H1 (cell line): ENCODE data around the gene HSFX2. TPM values are rescaled to one million over a fixed set of nuclear protein-coding genes. Genes with fewer than 3 reads are reported as not detected.

ENCODE experiments used
- CTCF ChIA-PET: fragments of 300-600 bp; sonication (Branson Sonifier 250); formaldehyde crosslinking; loops from one replicate; lab custom pipeline; 2021; ENCODE audit not compliant: partially characterized antibody; lab: Charles Lee
- POLR2A ChIA-PET: fragments of 300-600 bp; sonication (Branson Sonifier 250); formaldehyde crosslinking; loops from one replicate; lab custom pipeline; 2021; ENCODE audit warnings: inconsistent platforms; ENCODE audit not compliant: partially characterized antibody; lab: Charles Lee
- DNase-seq, 2 experiments: peaks; one replicate each; pipeline versions ENCODE4 v3.0.0 to v3.0.0-alpha.2; 2010 to 2022; ENCODE audit warnings: low spot score in 2 of 2, low read depth in 1 of 2, mixed read lengths in 1 of 2
- FAIRE-seq: peaks from 2 replicates; lab custom pipeline; 2011; peaks lifted over from hg19 to GRCh38; lab: Jason Lieb, UNC
- H2AFZ ChIP-seq: 2 replicates; pipeline ENCODE4 v1.8.1; 2012; ENCODE audit warnings: low read length, inconsistent platforms
- H2AK5ac ChIP-seq: 2 replicates; pipeline ENCODE4 v1.6.1; 2013; ENCODE audit warnings: low read depth, low read length
- H2BK120ac ChIP-seq: replicated peaks from 2 replicates; pipeline ENCODE3; 2013; ENCODE audit warnings: low read depth, low read length, inconsistent platforms
- H2BK12ac ChIP-seq: 2 replicates; pipeline ENCODE4 v1.6.1; 2013; ENCODE audit warnings: low read depth, low read length
- H2BK15ac ChIP-seq: 2 replicates; pipeline ENCODE4 v1.6.1; 2013; ENCODE audit warnings: low read length
- H2BK20ac ChIP-seq: 2 replicates; pipeline ENCODE4 v1.6.1; 2013; ENCODE audit warnings: low read length
- H2BK5ac ChIP-seq: 2 replicates; pipeline ENCODE4 v1.6.1; 2013; ENCODE audit warnings: low read depth, low read length
- H3K14ac ChIP-seq: 2 replicates; pipeline ENCODE4 v1.6.1; 2013; ENCODE audit warnings: inconsistent platforms; ENCODE audit not compliant: insufficient read length
- H3K18ac ChIP-seq: 2 replicates; pipeline ENCODE4 v1.6.1; 2013; ENCODE audit warnings: low read length; ENCODE audit errors: extremely low read depth
- H3K23ac ChIP-seq: 2 replicates; pipeline ENCODE4 v1.6.1; 2013; ENCODE audit warnings: inconsistent platforms; ENCODE audit not compliant: insufficient read length
- H3K23me2 ChIP-seq: 2 replicates; pipeline ENCODE4 v1.6.1; 2013; ENCODE audit warnings: low read depth, low read length
- H3K27ac ChIP-seq: 2 replicates; pipeline ENCODE4 v1.6.1; 2011; ENCODE audit warnings: low read depth, low read length, inconsistent platforms
- H3K27me3 ChIP-seq, 4 experiments: replicated peaks in 1 of 4; 1 replicate in 1 of 4; 2 replicates in 3 of 4; pipeline versions ENCODE4 v1.6.1 to v1.8.1; 2011 to 2013; ENCODE audit warnings: low read length in 3 of 4, mild to moderate bottlenecking in 3 of 4, inconsistent platforms in 2 of 4, mixed read lengths in 2 of 4, moderate library complexity in 1 of 4; ENCODE audit not compliant: control insufficient read depth in 3 of 4, insufficient read depth in 3 of 4; ENCODE audit errors: extremely low read depth in 1 of 4
- H3K36me3 ChIP-seq, 4 experiments: 2 replicates each; pipeline versions ENCODE4 v1.6.1 to v1.8.1; 2011 to 2013; ENCODE audit warnings: mild to moderate bottlenecking in 4 of 4, low read length in 3 of 4, moderate library complexity in 2 of 4, control low read depth in 1 of 4, inconsistent platforms in 1 of 4; ENCODE audit not compliant: insufficient read depth in 4 of 4, control insufficient read depth in 2 of 4
- H3K4ac ChIP-seq: replicated peaks from 2 replicates; pipeline ENCODE3; 2013; ENCODE audit warnings: low read length, low read depth, mixed read lengths, inconsistent platforms; ENCODE audit not compliant: insufficient read length
- H3K4me1 ChIP-seq, 4 experiments: replicated peaks in 1 of 4; 1 replicate in 1 of 4; 2 replicates in 3 of 4; pipeline versions ENCODE4 v1.6.1 to v1.8.1; 2011 to 2013; ENCODE audit warnings: low read length in 3 of 4, inconsistent platforms in 2 of 4, mixed read lengths in 1 of 4; ENCODE audit not compliant: insufficient read depth in 4 of 4, control insufficient read depth in 3 of 4
- H3K4me2 ChIP-seq, 2 experiments: 2 replicates each; pipeline versions ENCODE4 v1.6.1 to v1.8.1; 2011 to 2013; ENCODE audit warnings: low read depth in 2 of 2, low read length in 2 of 2, control low read depth in 1 of 2, inconsistent platforms in 1 of 2, mild to moderate bottlenecking in 1 of 2; ENCODE audit not compliant: insufficient read depth in 1 of 2
- H3K4me3 ChIP-seq, 4 experiments: fragments of 200-600, 300-600 bp in 1 of 4; sonication (generic), shearing (Covaris generic), sonication (Bioruptor Twin) in 1 of 4; 2 replicates each; pipeline versions ENCODE4 v1.5.1 to v1.8.1; 2011 to 2016; ENCODE audit warnings: low read length in 4 of 4, low read depth in 3 of 4, control low read depth in 2 of 4, inconsistent platforms in 2 of 4, mild to moderate bottlenecking in 2 of 4, mixed read lengths in 1 of 4, moderate library complexity in 1 of 4; ENCODE audit not compliant: insufficient read depth in 2 of 4; ENCODE audit errors: extremely low read depth in 1 of 4
- H3K56ac ChIP-seq: replicated peaks from 2 replicates; pipeline ENCODE3; 2013; ENCODE audit warnings: low read depth, mild to moderate bottlenecking, mixed read lengths, low read length, inconsistent platforms; ENCODE audit not compliant: insufficient read length
- H3K79me1 ChIP-seq: 2 replicates; pipeline ENCODE4 v1.6.1; 2013; ENCODE audit warnings: low read depth, low read length, control low read depth
- H3K79me2 ChIP-seq, 2 experiments: 2 replicates each; pipeline versions ENCODE4 v1.6.1 to v1.8.1; 2012 to 2013; ENCODE audit warnings: low read length in 2 of 2, mild to moderate bottlenecking in 2 of 2, inconsistent platforms in 1 of 2; ENCODE audit not compliant: insufficient read depth in 2 of 2, control insufficient read depth in 1 of 2
- H3K9ac ChIP-seq, 4 experiments: replicated peaks in 1 of 4; 1 replicate in 1 of 4; 2 replicates in 3 of 4; pipeline versions ENCODE4 v1.6.1 to v1.8.1; 2011 to 2013; ENCODE audit warnings: low read depth in 3 of 4, low read length in 3 of 4, control low read depth in 2 of 4, mild to moderate bottlenecking in 2 of 4, moderate library complexity in 2 of 4, inconsistent platforms in 1 of 4; ENCODE audit errors: extremely low read depth in 1 of 4
- H3K9me3 ChIP-seq, 2 experiments: 2 replicates each; pipeline versions ENCODE4 v1.6.1 to v1.8.1; 2012 to 2013; ENCODE audit warnings: mild to moderate bottlenecking in 2 of 2, moderate library complexity in 2 of 2, control low read depth in 1 of 2, inconsistent platforms in 1 of 2, low read depth in 1 of 2, low read length in 1 of 2, mixed read lengths in 1 of 2; ENCODE audit not compliant: insufficient read depth in 2 of 2
- H4K20me1 ChIP-seq, 2 experiments: replicated peaks in 1 of 2; 2 replicates each; pipeline versions ENCODE3 to v1.8.1; 2011 to 2013; ENCODE audit warnings: inconsistent platforms in 2 of 2, low read length in 2 of 2, mild to moderate bottlenecking in 1 of 2; ENCODE audit not compliant: insufficient read depth in 2 of 2, control insufficient read depth in 1 of 2
- H4K5ac ChIP-seq: 2 replicates; pipeline ENCODE4 v1.6.1; 2013; ENCODE audit warnings: low read length, low read depth, mixed read lengths, inconsistent platforms; ENCODE audit not compliant: insufficient read length
- H4K8ac ChIP-seq: 2 replicates; pipeline ENCODE4 v1.8.0; 2013; ENCODE audit warnings: mild to moderate bottlenecking, moderate library complexity, low read length, inconsistent platforms; ENCODE audit not compliant: insufficient read depth; ENCODE audit errors: extremely low read depth
- H4K91ac ChIP-seq: replicated peaks from 2 replicates; pipeline ENCODE3; 2013; ENCODE audit warnings: low read length, mixed read lengths, inconsistent platforms; ENCODE audit not compliant: insufficient read length
- CTBP2 ChIP-seq: IDR thresholded peaks from 2 replicates; pipeline ENCODE4 v1.7.0; 2011; ENCODE audit warnings: borderline replicate concordance, mild to moderate bottlenecking, moderate library complexity, mixed read lengths, low read length; ENCODE audit not compliant: insufficient read depth, insufficient read length
- KDM4A ChIP-seq: IDR thresholded peaks from one replicate; pipeline ENCODE4 v1.7.1; 2012; ENCODE audit warnings: low read depth, mild to moderate bottlenecking, moderate library complexity, low read length, inconsistent platforms; ENCODE audit not compliant: severe bottlenecking
- RXRA ChIP-seq: IDR thresholded peaks from 2 replicates; pipeline ENCODE4 v1.6.1; 2011; ENCODE audit warnings: low read depth, mild to moderate bottlenecking, low read length, moderate library complexity; ENCODE audit not compliant: insufficient read depth
- SIX5 ChIP-seq: IDR thresholded peaks from 2 replicates; pipeline ENCODE4 v1.6.1; 2011; ENCODE audit warnings: mild to moderate bottlenecking, low read depth, low read length
- TEAD4 ChIP-seq: IDR thresholded peaks from 2 replicates; pipeline ENCODE4 v1.6.1; 2012; ENCODE audit warnings: low read depth, low read length, inconsistent platforms, mixed read lengths
- WGBS, 2 experiments: shearing (Covaris generic) in 1 of 2; methylation state at CpG; one replicate each; pipeline versions ENCODE4 v1.1.6 to v1.1.7; 2013 to 2015; ENCODE audit warnings: low lambda C conversion rate in 2 of 2, mixed read lengths in 2 of 2, inconsistent platforms in 1 of 2, low coverage in 1 of 2, missing lambda C conversion rate in 1 of 2; ENCODE audit not compliant: insufficient replicate concordance in 2 of 2, insufficient coverage in 1 of 2, insufficient read length in 1 of 2; ENCODE audit errors: extremely low coverage in 1 of 2, missing lambda C conversion rate in 1 of 2; 5-methylcytosine and 5-hydroxymethylcytosine counted together
- polyA plus RNA-seq, 7 experiments: library from polyadenylated mRNA; depleted of rRNA in 3 of 7; stranded (reverse) in 5 of 7; unstranded in 2 of 7; fragments of >200 nt in 5 of 7; fragments of 200-250 nt in 2 of 7; gene quantifications; 1 replicate in 5 of 7; 2 replicates in 1 of 7; 4 replicates in 1 of 7; pipeline versions ENCODE4 v1.2.1 to v1.2.3, GENCODE V29; 2011 to 2013; ENCODE audit warnings: missing spikeins in 2 of 7, mixed read lengths in 2 of 7
- total RNA-seq: library from RNA; stranded (reverse); fragmentation: NEBNext Ultra II Directional; extraction: Animal tissue kit (Norgen Biotek cat#: 25700); gene quantifications from 2 replicates; pipeline ENCODE4 v1.2.1, GENCODE V29; 2021
- TF ChIP-seq, protein P1 (sequence below), 3 experiments: IDR thresholded peaks; 1 replicate in 2 of 3; 2 replicates in 1 of 3; pipeline versions ENCODE4 v1.5.1 to v1.6.1; 2011; ENCODE audit warnings: low read length in 3 of 3, mild to moderate bottlenecking in 3 of 3, inconsistent platforms in 2 of 3, low read depth in 1 of 3, moderate library complexity in 1 of 3; ENCODE audit not compliant: insufficient read depth in 1 of 3; ENCODE audit errors: control extremely low read depth in 1 of 3

The HSFX2 gene
- total and polyA plus RNA-seq, 2 of the 8 experiments (the other 6 are each of a cell fraction or from before 2014, with no cell fraction given) = 0.17 TPM; not detected in 1

DNA sequence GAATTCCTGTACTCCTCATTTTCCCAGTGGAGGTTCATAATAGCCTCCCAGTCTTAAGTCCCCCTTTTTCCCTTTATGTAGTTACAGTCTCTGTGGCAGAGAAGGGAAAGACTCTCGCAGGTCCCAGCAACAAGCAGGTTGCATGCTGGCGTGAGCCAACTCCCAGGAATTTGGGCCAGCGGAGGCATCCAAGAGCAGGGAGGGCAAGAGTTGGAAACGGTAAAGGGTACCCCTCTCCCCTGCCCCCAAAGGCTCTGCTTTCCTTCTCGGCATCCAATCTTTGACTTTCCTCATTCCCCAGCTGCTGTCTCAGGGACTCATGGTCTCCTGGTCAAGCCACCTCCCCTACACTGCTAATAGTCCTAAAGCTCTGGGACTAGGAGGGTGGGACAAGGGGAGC, 15.4 kb upstream of the HSFX2 start:
- H3K23me2 ChIP-seq = no peaks in the 10 kb centered on the region
- peaks cover 0 to 4% (median 2%) of the 10 kb centered on the region in 4 experiments; a peak in 2 of 8 replicates for H3K36me3 ChIP-seq
- no peak overlapping the region for H3K23ac ChIP-seq
- no peak overlapping the region for H2BK20ac ChIP-seq
- H3K9me3 ChIP-seq = no peaks in the 10 kb centered on the region
- no peak overlapping the region for H2AFZ ChIP-seq
- H4K8ac ChIP-seq = no peak overlapping the region
- peaks cover 0 to 9% of the 10 kb centered on the region in 2 experiments; a peak in 2 of 4 replicates for H3K79me2 ChIP-seq
- H3K27me3 ChIP-seq = no peaks in the 10 kb centered on the region
- H3K14ac ChIP-seq = no peak overlapping the region
- no peaks in the 10 kb centered on the region for H4K20me1 ChIP-seq
- no peak overlapping the region for H2AK5ac ChIP-seq
- no peak overlapping the region for H3K18ac ChIP-seq
- ChIA-PET POLR2A (no interaction called here), CTCF (no interaction called here)
- H2BK120ac ChIP-seq = no peak overlapping the region
- H3K4me1 ChIP-seq = no peaks in the 10 kb centered on the region
- no peak overlapping the region for H4K5ac ChIP-seq
- H3K9ac ChIP-seq = no peak overlapping the region
- H3K4ac ChIP-seq = no peak overlapping the region
- no peak overlapping the region for H2BK5ac ChIP-seq
- no peak overlapping the region for H3K27ac ChIP-seq
- FAIRE-seq (no peak), DNase-seq (no peak)
- H3K4me2 ChIP-seq = no peak overlapping the region
- H4K91ac ChIP-seq = no peak overlapping the region
- TF ChIP-seq TEAD4 = 0 out of 2 replicates have a peak, but pooled peaks have one; percentile 7
- no peak for TF ChIP-seq KDM4A
- TF ChIP-seq, protein P1, sequence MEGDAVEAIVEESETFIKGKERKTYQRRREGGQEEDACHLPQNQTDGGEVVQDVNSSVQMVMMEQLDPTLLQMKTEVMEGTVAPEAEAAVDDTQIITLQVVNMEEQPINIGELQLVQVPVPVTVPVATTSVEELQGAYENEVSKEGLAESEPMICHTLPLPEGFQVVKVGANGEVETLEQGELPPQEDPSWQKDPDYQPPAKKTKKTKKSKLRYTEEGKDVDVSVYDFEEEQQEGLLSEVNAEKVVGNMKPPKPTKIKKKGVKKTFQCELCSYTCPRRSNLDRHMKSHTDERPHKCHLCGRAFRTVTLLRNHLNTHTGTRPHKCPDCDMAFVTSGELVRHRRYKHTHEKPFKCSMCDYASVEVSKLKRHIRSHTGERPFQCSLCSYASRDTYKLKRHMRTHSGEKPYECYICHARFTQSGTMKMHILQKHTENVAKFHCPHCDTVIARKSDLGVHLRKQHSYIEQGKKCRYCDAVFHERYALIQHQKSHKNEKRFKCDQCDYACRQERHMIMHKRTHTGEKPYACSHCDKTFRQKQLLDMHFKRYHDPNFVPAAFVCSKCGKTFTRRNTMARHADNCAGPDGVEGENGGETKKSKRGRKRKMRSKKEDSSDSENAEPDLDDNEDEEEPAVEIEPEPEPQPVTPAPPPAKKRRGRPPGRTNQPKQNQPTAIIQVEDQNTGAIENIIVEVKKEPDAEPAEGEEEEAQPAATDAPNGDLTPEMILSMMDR (IDR thresholded peaks at IDR 0.05; ENCODE audit: control extremely low read depth in 1 of 3, insufficient read depth in 1 of 3, low read depth in 1 of 3, low read length in 3 of 3) = peak in 1 of 3 experiments; percentile 9; a peak in 1 of 4 replicates
- TF ChIP-seq SIX5 = no peak
- no peak for TF ChIP-seq CTBP2
- no peak for TF ChIP-seq RXRA
- H3K79me1 ChIP-seq = no peaks in the 10 kb centered on the region
- no peak overlapping the region for H3K4me3 ChIP-seq
- no peak overlapping the region for H2BK15ac ChIP-seq
- H2BK12ac ChIP-seq = no peak overlapping the region
- H3K56ac ChIP-seq = no peak overlapping the region
- 40% methylated on average over 1 of the region's 5 CpGs; no CpG with 5 or more reads in 1 of the 2 experiments for WGBS, 2 experiments
